NCI-H2081 treated with DMSO at 0.1 percent for 48 hours (cell line): ENCODE results near the gene TMEM130.
A peak's percentile ranks its signal among the peaks of the same experiment; 100 is the strongest.

ENCODE experiments used
- DNase-seq: peaks from one replicate; lab custom pipeline; 2025; lab: John Stamatoyannopoulos, UW

The TMEM130 gene

GRCh38 chr7:98807068-98808048, 62.5 kb downstream of the TMEM130 start:
- DNase-seq = no peak

- DNase-seq = no peak
Observed at GRCh38 chr7:98805956-98806838, 63.6 kb downstream of the TMEM130 start.

- no peak for DNase-seq
Observed at GRCh38 chr7:98802781-98803110, 67.1 kb downstream of the TMEM130 start.

- peak; percentile 42 for DNase-seq
Observed at GRCh38 chr7:98802088-98802780, 67.6 kb downstream of the TMEM130 start.

GRCh38 chr7:98800996-98801395, 68.8 kb downstream of the TMEM130 start:
- no peak for DNase-seq

- DNase-seq = no peak
Observed at GRCh38 chr7:98797150-98797549, 72.7 kb downstream of the TMEM130 start.
